GM21526 (cell line): ENCODE measurements around the gene SMIM45.

Experiments
- ATAC-seq: cut with Tn5 transposase; IDR thresholded peaks from one replicate; pipeline ENCODE4 v1.9.1; 2021; ENCODE audit warnings: moderate library complexity; ENCODE audit not compliant: unreplicated experiment, low FRiP score

SMIM45 gene

DNA sequence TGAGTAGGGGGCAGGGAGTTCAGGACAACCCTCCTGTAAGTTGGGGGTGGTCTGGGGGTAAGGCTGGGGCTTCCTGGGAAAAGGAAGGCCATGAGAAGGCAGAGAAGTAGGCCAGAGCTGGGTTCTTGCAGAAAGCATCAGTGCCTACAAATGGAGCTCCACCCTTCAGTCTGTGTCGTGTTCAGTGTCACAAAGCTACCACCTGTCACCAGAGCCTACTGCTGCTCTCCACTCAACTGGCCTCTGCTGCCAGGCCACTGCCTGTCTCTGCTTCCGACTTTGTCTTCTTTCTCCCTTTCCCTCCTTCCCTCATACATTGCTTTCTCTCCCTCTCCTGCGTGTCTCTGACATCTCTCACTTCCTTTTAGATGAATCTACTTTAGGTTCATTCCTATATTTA, 43.3 kb downstream of the SMIM45 start:
- ATAC-seq = no peak

DNA sequence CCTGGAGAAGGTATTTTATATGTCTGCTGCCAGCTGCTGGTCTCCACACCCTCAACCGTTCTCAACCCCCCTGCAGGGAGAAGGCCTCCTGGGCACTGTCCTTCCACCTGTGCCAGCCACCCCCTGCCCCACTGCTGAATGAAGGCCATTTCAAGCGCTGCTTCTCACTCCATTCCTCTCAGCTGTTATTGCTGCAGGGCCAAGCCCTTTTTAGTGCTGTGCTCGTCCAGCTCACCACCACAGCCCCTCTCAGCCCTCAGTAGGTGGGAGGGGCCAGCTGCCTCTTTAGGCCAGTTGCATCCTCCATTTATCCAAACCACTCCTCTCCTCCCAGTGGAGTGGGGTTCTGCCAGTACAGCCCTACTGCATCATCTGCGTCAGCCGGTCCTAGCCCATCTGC, 44.9 kb downstream of the SMIM45 start:
- ATAC-seq = no peak

DNA sequence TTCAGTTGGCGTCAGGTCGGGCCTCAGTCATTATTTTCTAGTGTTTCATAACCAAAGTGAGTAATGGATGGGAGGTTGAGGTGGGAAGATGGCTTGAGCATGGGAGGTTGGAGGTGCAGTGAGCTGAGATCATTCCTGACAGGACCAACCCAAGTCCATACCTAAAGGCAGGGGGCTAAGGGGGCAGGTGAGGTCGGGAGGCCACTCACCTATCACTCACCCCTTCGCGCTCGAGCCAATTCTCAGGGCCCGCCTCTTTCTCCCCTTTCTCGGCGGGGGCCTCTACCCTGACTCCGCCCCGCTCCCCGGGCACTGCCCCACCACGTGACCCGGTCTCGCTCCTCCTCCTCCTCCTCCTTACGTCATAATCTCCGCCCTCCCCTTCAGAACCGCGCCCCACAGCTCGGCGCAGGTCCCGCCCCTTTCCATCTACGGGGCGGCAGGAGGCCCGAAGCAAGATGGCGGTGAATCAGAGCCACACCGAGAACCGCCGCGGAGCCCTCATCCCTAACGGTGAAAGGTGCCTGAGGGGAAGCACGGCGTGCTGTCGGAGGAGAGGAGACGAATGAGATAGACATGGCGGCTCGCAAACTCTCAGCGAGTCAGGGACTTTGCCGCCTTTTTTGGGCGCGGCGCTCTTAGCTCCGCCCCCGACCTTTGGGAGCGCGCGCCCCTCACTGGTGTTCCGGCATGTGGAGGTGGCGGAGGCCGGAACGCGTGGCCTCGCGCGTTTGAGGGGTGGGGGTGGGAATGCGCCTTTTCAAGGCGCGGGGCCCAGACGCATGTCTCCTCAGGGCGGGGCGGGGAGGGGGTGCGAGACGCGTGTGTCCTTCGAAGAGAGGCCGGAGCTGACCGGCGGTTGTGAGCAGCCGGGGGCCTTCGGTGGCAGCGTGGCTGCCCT, 46.7 kb downstream of the SMIM45 start, which contains the start of gene WBP2NL:
TSS of gene WBP2NL (plus strand) at position 428 of the 901 bp plus-strand sequence. CDS start at position 459, 31 bp downstream.
- ATAC-seq = no peak

DNA sequence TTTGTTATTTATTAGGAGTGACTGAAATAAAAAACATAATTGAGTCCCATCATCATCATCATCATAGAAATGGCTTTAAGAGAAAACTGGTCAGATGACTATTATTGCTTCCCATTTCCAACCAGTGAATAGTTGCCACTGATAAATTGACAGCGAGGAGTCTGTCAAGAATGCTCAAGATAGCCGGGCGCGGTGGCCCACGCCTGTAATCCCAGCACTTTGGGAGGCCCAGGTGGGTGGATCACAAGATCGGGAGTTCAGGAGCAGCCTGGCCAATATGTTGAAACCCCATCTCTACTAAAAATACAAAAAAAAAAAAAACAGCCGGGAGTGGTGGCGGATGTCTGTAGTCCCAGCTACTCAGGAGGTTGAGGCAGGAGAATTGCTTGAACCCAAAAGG, 48.5 kb downstream of the SMIM45 start:
- no peak for ATAC-seq

DNA sequence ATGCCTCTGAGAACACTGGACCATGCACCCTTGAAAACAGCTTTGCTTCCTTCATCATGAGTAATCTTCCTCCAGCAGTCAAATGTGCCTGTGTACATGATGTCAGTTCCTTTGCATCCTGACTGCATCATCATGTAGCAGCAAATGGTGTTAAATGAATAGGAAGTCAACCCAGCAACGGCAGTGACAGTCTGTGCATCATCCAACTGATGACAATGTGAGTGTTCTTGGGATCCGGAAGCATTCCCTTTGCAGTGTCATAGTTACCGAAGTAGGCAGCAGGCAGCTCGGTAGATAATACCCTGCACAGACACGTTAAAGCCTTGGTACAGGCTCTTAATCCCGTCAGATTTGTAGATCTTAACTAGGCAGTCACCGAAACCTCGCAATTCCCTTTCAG, 49.2 kb downstream of the SMIM45 start:
- ATAC-seq = no peak

DNA sequence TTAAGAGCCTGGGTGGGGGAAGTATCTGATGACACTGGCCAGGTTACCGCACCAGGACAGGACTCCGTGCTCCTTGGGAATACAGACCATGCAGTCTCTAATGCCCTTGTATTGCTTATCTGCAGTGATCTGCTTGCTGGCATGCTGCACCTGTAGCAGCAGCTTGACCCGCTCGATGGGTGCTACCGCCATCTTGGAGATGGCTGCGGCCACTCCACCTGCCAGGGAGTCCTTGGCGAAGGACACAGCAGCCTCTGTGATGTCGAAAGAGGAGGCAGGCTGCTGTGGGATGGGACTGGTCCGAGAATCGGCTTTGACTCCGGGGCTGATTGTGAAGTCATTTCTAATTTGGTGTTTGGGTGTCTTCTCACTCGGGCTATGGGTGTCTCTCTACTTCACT, 49.8 kb downstream of the SMIM45 start:
- ATAC-seq = no peak

DNA sequence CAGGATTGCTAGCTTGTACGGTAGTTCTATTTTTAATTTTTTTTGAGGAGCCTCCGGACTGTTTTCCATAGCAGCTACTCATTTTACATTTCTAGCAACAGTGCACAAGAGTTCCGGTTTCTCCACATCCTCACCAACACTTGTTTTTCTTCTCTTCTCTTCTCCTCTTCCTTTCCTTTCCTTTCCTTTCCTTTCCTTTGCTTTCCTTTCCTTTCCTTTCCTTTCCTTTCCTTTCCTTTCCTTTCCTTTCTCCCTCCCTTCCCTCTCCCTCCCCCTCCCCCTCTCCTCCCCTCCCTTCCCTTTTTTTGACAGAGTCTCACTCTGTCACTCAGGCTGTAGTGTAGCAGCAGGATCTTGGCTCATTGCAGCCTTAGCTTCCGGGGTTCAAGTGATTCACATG, 56.0 kb downstream of the SMIM45 start:
- no peak for ATAC-seq
